Panc1 (cell line): ENCODE data around the gene INMT. TPM values are rescaled to one million over a fixed set of nuclear protein-coding genes. Genes with fewer than 3 reads are reported as not detected.

Source experiments
- ATAC-seq: fragments of 200-7000 bp; cut with Tn5 transposase; 2 replicates; pipeline ENCODE4 v1.9.1; 2020; ENCODE audit warnings: mild to moderate bottlenecking, moderate library complexity
- BruUV-seq: library from RNA; stranded (reverse); fragments of 400-500 nt; replicated peaks from 2 replicates; lab custom pipeline; 2021; lab: Mats Ljungman, UMichigan
- CTCF ChIA-PET: fragments of 300-600 bp; sonication (Branson Sonifier 250); formaldehyde crosslinking; loops from one replicate; lab custom pipeline; 2022; ENCODE audit warnings: antibody characterized with exemption; lab: Charles Lee
- POLR2A ChIA-PET: fragments of 300-600 bp; sonication (Branson Sonifier 250); formaldehyde crosslinking; loops from one replicate; lab custom pipeline; 2022; ENCODE audit warnings: antibody characterized with exemption; lab: Charles Lee
- DNase-seq: peaks from one replicate; pipeline ENCODE4 v3.0.0-alpha.2; 2010; ENCODE audit warnings: low read depth, low spot score
- H3K27ac ChIP-seq: 2 replicates; pipeline ENCODE4 v1.5.1; 2011; ENCODE audit warnings: mild to moderate bottlenecking, low read length, inconsistent platforms
- H3K27me3 ChIP-seq: fragments of 200-500 bp; sonication (Bioruptor generic); 2 replicates; pipeline ENCODE4 v1.6.0; 2014; ENCODE audit warnings: low read length, inconsistent platforms; ENCODE audit not compliant: control insufficient read depth, insufficient read depth
- H3K36me3 ChIP-seq: fragments of 200-500 bp; sonication (Bioruptor generic); 2 replicates; pipeline ENCODE4 v1.5.1; 2014; ENCODE audit warnings: inconsistent platforms, mild to moderate bottlenecking, low read length, moderate library complexity; ENCODE audit not compliant: control insufficient read depth, insufficient read depth
- H3K4me1 ChIP-seq: 2 replicates; pipeline ENCODE4 v1.5.1; 2011; ENCODE audit warnings: inconsistent platforms, mild to moderate bottlenecking, low read length, moderate library complexity; ENCODE audit not compliant: control insufficient read depth, insufficient read depth
- H3K4me3 ChIP-seq, 2 experiments: 2 replicates each; pipeline ENCODE4 v1.5.1; 2011 to 2012; ENCODE audit warnings: low read depth in 2 of 2, low read length in 2 of 2, mild to moderate bottlenecking in 2 of 2, inconsistent platforms in 1 of 2, moderate library complexity in 1 of 2
- H3K9me3 ChIP-seq: fragments of 200-500 bp; sonication (Bioruptor generic); 2 replicates; pipeline ENCODE4 v1.5.1; 2014; ENCODE audit warnings: low read depth, mild to moderate bottlenecking, inconsistent platforms, low read length, moderate library complexity; ENCODE audit not compliant: control insufficient read depth, insufficient read depth
- CTCF ChIP-seq: fragments of 450-650 bp; IDR thresholded peaks from 2 replicates; pipeline ENCODE4 v1.5.1; 2017; ENCODE audit warnings: mild to moderate bottlenecking
- POLR2AphosphoS5 ChIP-seq: IDR thresholded peaks from 2 replicates; pipeline ENCODE4 v1.6.1; 2012; ENCODE audit warnings: mild to moderate bottlenecking, low read depth, low read length, moderate library complexity
- SIN3A ChIP-seq: IDR thresholded peaks from 2 replicates; pipeline ENCODE4 v1.6.1; 2012; ENCODE audit warnings: low read depth, mild to moderate bottlenecking, low read length, moderate library complexity, borderline replicate concordance; ENCODE audit not compliant: insufficient read depth
- TCF7L2 ChIP-seq: IDR thresholded peaks from 2 replicates; pipeline ENCODE4 v1.6.1; 2011; ENCODE audit warnings: mild to moderate bottlenecking, low read depth, low read length, inconsistent platforms
- in situ Hi-C: cut with HindIII; loops from 2 replicates; pipeline ENCODE4 v1.10.0; 2016; ENCODE audit warnings: low sequenced_read_pairs, low pct_unique_long_range_greater_than_20kb
- intact Hi-C: fragments of 100-400 bp; cut with micrococcal nuclease; formaldehyde crosslinking; loops from one replicate; pipeline ENCODE4 v1.10.0; 2022; ENCODE audit not compliant: unreplicated experiment
- total RNA-seq: library from RNA; stranded (reverse); gene quantifications from one replicate; pipeline ENCODE4 v1.2.1, GENCODE V29; 2021; ENCODE audit not compliant: unreplicated experiment
- TF ChIP-seq, protein P1 (sequence below), 2 experiments: IDR thresholded peaks; 2 replicates each; pipeline ENCODE4 v1.6.1; 2011 to 2012; ENCODE audit warnings: low read depth in 2 of 2, control low read depth in 1 of 2, low read length in 1 of 2, mild to moderate bottlenecking in 1 of 2, moderate library complexity in 1 of 2; ENCODE audit not compliant: insufficient read depth in 1 of 2

Gene INMT
- total RNA-seq, 1 experiment from 2014 or later, result 0.13 TPM

- in situ Hi-C loops, result no loop called here
- ATAC-seq, result no peak
- ChIA-PET CTCF (interaction anchor here (0.6 kb wide), 1 partner anchor 559 kb away, joined by 5 read pairs; no protein-coding TSS in a partner anchor), POLR2A (no interaction called here)
- no peaks in the 10 kb centered on the region for H3K9me3 ChIP-seq
- H3K36me3 ChIP-seq, result no peaks in the 10 kb centered on the region
- TF ChIP-seq, protein P1, sequence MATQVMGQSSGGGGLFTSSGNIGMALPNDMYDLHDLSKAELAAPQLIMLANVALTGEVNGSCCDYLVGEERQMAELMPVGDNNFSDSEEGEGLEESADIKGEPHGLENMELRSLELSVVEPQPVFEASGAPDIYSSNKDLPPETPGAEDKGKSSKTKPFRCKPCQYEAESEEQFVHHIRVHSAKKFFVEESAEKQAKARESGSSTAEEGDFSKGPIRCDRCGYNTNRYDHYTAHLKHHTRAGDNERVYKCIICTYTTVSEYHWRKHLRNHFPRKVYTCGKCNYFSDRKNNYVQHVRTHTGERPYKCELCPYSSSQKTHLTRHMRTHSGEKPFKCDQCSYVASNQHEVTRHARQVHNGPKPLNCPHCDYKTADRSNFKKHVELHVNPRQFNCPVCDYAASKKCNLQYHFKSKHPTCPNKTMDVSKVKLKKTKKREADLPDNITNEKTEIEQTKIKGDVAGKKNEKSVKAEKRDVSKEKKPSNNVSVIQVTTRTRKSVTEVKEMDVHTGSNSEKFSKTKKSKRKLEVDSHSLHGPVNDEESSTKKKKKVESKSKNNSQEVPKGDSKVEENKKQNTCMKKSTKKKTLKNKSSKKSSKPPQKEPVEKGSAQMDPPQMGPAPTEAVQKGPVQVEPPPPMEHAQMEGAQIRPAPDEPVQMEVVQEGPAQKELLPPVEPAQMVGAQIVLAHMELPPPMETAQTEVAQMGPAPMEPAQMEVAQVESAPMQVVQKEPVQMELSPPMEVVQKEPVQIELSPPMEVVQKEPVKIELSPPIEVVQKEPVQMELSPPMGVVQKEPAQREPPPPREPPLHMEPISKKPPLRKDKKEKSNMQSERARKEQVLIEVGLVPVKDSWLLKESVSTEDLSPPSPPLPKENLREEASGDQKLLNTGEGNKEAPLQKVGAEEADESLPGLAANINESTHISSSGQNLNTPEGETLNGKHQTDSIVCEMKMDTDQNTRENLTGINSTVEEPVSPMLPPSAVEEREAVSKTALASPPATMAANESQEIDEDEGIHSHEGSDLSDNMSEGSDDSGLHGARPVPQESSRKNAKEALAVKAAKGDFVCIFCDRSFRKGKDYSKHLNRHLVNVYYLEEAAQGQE (IDR thresholded peaks at IDR 0.05; ENCODE audit: insufficient read depth in 1 of 2, low read depth in 2 of 2, low read length in 1 of 2), result no peak
- no peak for TF ChIP-seq SIN3A
- TF ChIP-seq POLR2AphosphoS5, result no peak
- no peak for TF ChIP-seq TCF7L2
- TF ChIP-seq CTCF, result no peak
- H3K4me3 ChIP-seq, result no peak overlapping the region
- intact Hi-C loops, result loop anchor here (5.0 to 10.0 kb wide), 2 partner anchors 101 to 318 kb away; no protein-coding TSS in a partner anchor
- H3K27me3 ChIP-seq, result no peaks in the 10 kb centered on the region
- no peaks in the 10 kb centered on the region; the same call in 1 of the 2 replicates for H3K4me1 ChIP-seq
- BruUV-seq, result no TSS peak
- H3K27ac ChIP-seq, result no peak overlapping the region
- DNase-seq, result no peak
These were observed 52.2 kb downstream of the INMT start for GRCh38 chr7:30804078-30804661.

DNA sequence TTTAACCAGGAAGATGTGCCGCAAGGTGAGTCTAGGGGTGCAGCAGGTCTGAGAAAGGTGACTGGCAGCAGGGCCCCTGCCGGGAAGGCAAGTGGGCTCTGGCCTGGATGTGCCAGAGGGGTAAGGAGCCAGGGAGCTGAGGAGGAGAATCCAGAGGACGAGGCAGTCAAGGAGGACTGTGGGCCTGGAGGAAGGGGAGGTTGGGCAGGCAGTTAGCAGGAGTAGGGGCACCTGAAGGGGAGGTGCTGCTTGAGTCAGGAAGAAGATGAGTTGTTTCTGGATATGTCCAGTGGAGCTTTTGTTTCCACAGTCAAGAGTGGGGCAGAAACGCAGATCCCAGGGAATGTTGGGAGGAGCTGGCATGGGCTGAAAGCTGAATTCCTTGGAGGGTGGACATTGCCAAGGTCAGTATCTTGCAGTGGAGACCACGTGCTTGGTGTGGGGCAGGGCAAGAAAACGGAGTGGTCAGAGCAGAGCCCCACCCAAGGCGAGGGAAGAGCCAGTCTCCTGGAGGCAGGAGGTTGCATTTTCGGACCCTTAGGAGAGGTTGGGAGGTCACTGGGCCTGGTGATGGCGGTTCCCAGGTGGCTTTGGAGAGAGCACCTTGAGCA is 53.3 kb downstream of the INMT start:
- POLR2A ChIA-PET, result interaction anchor here (0.6 to 1.2 kb wide), 2 partner anchors 12 to 124 kb away, joined by 9 to 17 read pairs; no protein-coding TSS in a partner anchor
- DNase-seq (no peak), ATAC-seq (no peak)
- no peak overlapping the region for H3K4me3 ChIP-seq
- no peak overlapping the region for H3K27ac ChIP-seq
- intact Hi-C loops (loop anchor here (10.0 kb wide), 1 partner anchor 100 kb away; no protein-coding TSS in a partner anchor), in situ Hi-C loops (no loop called here)
- CTCF ChIA-PET, result no interaction called here
- TF ChIP-seq SIN3A, result no peak
- no peak for TF ChIP-seq CTCF
- TF ChIP-seq TCF7L2, result no peak
- TF ChIP-seq POLR2AphosphoS5, result no peak
- TF ChIP-seq, protein P1 (IDR thresholded peaks at IDR 0.05; ENCODE audit: insufficient read depth in 1 of 2, low read depth in 2 of 2, low read length in 1 of 2), result no peak
- H3K27me3 ChIP-seq, result no peaks in the 10 kb centered on the region
- H3K36me3 ChIP-seq, result no peaks in the 10 kb centered on the region
- no peaks in the 10 kb centered on the region; the same call in 1 of the 2 replicates for H3K4me1 ChIP-seq
- no peaks in the 10 kb centered on the region for H3K9me3 ChIP-seq
- BruUV-seq, result no TSS peak
